NCI-H82 (cell line): ENCODE results near the gene SIGLEC1.

Experiments
- DNase-seq: peaks from one replicate; lab custom pipeline; 2025; lab: John Stamatoyannopoulos, UW

The SIGLEC1 gene

DNA sequence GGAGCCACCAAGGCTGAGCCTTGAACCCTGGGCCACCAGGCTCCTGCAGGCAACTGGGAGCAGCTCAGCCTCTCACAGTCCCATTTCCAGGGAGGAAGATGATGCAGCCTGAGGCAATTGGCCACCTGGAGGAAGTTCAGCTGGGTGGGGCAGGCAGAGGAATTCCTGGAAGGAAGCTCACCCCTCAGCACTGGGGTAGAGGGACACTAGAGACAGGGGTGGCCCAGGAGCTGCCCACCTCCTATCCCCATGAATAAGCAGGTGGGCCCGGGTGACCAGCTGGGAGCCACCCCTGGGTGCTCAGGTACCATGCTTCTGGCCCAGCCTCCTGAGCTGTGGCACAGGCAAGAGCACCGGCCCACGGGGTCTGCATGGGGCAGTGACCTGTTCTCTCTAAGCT is 16.5 kb upstream of the SIGLEC1 start:
- no peak for DNase-seq

DNA sequence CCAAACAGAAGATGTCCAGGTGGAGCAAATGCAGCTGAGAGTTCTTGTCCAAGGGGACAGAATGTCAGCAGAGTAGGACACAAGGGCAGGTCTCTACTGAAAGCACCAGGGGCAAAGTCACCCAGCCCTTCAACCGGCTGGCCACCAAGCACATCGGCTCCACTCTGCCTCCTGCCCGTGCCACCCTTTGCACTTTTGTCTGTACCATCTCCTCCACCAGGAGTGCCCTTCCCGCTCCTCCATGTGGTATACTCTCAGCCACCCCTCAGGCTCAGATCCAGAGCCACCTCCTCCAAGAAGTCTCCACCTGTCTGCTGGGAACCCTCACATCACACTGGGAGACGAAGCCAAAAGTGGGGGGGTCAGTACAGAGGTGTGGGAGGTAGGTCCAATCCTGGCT is 16.0 kb upstream of the SIGLEC1 start:
- no peak for DNase-seq

DNA sequence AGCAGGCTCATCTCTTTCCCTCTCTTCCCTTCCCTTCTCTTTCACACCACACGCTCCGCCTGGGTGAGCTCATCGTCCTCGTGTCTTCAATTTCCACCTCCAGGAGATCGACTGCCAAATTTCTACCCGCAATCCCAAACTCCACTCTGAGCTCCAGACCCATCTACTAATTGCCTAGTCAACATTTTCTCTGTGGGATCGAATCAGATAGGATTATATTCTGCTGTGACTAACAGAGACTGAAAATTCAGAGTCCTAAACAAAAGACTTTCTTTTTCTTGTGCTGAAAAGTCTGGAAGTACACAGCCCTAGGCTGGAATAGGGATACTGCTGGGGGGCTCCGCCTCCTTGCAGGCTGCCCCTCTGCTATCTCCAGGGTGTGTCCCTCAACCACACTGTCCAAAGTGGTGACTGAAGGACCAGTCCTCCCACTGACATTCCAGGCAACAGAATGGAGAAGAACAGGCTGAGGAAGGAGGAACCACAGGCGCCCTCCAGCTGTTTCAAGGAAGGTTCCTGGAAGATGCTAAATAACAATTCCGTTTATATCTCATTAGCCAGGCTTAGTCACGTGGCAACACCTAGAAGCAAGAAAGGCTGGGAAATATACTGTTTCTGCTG is 15.1 kb upstream of the SIGLEC1 start:
- DNase-seq, result peak; percentile 53

DNA sequence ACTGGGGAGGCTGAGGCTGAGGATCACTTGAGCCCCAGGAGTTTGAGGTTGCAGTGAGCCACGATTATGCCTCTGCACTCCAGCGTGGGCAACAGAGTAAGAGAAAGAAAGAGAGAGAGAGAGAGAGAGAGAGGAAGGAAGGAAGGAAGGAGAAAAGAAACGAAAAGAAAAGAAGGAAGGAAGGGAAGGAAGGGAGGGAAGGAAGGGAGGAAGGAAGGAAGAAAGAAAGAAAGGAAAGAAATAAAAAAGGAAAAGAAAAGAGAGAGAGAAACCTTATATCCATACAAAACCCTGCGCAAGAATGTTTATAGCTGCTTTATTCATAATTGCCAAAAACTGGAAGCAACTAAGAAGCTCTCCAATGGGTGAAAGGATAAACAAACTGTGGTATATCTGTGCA is 12.0 kb upstream of the SIGLEC1 start:
- no peak for DNase-seq

DNA sequence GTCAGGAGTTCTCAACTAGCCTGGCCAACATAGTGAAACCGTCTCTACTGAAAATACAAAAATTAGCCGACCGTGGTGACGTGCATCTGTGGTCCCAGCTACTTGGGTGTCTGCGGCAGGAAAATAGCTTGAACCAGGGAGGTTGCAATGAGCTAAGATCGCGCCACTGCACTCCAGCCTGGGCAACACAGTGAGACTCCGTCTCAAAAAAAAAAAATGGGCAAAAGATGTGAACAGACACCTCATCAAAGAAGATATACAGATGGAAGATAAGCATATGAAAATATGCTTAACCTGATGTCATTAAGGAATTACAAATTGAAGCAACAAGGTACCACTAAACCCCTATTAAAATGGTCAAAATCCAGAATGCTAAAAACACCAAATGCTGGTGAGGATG is 10.9 kb upstream of the SIGLEC1 start:
- DNase-seq, result no peak

DNA sequence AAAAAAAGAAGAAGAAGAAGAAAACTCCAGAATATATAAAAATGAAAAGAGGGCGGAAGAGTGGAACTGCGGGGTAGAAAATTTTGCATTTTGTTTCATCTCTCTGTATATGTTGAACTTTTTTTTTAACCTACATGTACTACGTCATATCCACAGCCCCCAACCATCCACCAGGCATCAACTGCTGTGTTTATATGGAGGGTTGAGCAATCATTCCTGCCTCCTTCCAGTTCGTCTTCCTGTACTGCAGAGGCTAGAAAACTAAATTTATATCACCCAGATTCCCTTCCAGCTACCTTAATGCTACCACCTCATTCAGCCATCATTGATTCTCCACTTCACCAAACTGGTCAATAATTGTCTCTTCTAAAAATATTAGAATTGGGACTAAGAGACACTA is 9.5 kb upstream of the SIGLEC1 start:
- no peak for DNase-seq

DNA sequence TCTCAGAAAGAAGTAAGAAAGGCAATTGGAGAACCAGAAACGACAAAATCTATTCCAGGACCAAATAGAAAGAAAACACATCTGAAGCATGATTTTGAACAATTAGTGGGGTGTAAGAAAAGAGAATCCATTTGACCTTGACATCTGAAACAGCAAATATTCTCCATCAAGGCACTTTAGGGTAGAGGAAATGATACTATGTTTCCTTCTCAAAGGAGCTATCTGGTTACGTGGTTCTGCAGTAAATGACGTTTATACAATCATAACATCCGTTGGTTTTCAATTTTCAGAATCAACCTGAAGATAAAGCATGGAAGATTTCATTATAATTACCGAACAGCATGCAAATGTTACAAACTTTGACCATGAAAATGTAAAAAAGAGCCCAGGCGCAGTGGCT is 8.2 kb upstream of the SIGLEC1 start:
- no peak for DNase-seq

DNA sequence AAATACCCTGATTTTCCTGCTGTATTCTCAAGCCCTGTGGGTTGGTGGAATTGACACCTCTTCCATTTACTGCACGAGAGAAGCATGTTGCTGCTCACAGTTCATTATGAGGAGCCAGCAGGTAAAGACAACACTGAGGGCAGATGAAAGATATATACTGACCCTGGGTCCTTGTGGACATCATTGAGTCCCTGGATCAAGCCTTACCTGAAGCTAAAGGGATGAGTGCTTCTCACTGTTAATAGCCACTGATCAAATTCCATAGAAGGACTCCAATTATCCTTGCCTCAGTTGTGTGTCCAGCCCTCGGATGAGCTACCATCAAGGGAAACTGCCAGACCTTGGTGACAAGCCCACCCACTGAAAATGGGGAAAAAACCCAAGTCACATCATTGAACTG is 7.7 kb upstream of the SIGLEC1 start:
- DNase-seq, result no peak

DNA sequence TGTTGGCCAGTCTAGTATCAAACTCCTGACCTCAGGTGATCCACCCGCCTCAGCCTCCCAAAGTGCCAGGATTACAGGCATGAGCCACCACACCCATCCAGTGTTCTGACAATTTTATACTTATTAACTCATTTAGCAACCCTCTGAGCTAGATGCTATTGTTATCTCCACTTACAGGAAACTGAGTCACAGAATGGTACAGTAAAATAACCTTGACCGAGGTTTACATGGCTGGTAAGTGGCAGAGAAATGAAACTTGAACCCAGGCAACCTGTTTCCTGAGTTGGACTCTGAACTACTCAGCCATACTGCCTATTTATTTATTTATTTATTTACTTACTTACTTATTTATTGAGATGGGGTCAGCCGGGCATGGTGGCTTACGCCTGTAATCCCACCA is 6.6 kb upstream of the SIGLEC1 start:
- no peak for DNase-seq

DNA sequence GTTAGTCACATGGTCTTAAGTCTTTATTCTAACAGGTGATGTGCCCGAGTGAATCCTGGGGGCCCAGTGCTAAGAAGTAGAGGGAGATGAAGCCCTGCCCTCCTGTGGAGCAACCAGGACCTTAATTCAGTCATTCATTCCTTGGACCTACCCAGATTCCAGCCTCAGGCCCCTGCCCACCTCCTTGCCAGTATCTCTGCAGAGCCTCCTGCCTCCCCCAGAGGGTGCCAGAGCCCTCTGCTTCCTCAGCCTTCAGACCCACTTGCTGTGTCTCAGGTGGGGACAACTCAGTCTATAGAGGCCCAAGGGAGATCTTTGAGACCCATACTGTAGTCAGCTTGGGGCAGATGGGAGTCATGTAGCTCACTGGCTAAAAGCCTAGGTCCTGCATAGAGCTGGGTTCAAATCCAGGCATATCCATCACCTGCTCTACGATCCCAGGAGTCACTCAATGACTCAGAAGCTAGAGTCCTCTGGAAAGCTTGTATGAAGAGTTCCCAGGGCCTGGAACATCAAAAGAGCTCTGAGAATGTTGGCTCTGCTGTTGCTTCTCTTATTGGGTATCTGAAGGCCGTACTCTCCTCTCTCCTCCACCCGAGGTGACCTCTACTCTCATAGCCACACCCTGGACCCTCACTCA is 3.9 kb upstream of the SIGLEC1 start:
- DNase-seq, result peak; percentile 79

DNA sequence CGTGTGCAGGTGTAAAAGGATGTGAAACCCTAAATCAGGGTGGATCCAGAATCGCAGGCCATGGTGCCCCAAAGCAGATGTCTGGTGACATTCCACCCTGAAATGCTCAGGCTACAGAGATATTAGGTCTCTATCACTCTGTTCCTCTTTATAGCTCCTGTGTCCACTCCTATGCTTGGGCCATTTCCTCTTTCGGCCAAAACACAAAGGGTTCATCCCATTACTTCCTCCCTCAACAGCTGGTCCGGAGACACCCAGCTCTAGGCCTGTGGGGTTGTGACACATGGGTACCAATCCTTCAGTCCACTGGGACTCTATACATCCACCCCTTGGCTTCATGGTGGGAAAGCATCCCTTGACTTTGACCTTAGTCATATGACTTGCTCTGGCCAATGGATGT is 1.7 kb upstream of the SIGLEC1 start:
- no peak for DNase-seq

DNA sequence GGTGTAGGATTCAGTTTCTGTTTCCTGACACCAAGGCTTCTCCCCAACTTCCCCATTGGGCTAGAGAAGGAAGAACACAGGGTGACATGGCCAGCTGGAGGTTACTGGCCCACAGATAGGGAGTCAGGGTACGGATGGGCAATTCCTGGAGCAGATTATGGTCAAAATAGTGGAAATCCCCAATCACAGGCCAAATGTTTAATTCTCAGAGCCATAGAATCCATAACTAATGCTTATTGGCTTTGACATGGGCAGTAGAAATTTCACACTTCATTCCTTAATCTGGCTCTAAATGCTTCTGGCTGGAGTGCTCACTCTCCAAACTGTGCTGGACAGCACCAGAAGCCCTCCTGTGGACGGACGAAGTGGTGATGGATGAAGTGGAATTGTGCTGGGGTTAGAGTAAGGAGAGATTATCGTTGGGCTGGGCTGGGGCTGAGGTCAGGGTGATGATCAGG is 887 bp downstream of the SIGLEC1 start:
- no peak for DNase-seq

DNA sequence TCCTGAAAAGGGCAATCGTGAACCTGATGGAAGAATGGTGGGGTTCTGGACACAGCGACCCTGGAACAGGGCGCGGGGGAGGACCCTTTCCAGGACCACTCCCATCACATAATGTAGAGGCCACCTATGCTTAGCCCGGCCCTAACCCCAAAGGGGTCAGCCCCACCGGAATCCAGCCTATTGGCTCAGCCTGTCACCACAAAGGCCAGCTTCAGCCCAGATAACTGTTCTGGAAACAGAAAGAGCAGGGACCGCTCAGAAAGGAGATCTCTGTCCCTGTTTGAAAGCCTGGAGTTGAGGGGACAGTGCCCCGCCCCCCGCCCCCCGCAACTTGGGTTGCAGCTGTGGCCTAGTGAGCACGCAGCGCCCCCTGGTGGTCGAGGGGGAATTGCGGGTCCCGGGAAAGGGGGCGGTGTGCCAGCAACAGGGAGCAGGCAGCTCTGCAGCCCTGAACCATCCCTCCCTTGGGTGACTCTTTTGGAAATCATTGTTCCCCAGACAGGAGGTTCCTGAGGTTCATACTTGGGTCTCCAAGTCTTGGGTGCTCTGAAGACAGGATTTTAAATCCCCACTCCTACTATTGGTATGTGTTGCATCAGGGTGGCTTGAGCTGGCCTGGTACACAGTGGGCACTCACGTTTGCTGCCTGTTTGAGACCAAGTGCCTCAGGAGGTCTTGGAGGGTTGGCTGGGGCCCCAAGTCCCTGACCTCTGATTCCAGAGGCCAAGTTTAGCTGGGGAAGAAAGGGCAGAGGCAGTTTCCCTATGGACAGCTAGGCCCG is 1.5 kb downstream of the SIGLEC1 start:
- DNase-seq, result peak; percentile 68

DNA sequence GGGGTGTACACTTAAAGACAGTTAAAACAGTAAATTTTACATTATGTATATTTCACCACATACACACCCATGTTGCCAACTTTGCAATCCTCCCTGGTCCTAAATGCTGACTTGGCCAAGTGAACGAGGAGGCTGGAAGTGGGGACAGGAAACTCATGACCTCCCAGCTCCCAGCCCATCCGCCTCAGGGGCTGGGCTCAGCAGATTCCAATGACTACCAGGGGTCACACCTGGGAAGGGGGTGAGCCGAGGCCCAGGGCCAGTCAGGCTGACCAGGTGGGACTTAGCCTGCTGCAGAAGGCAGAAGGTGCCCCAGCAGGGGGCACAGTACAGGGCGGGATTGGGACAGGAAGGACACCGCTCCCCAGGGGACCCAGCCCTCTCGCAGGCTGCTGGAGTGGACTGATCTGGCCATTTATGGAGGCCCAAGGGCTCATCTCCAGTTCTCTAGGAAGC is 2.4 kb downstream of the SIGLEC1 start:
- DNase-seq, result no peak

DNA sequence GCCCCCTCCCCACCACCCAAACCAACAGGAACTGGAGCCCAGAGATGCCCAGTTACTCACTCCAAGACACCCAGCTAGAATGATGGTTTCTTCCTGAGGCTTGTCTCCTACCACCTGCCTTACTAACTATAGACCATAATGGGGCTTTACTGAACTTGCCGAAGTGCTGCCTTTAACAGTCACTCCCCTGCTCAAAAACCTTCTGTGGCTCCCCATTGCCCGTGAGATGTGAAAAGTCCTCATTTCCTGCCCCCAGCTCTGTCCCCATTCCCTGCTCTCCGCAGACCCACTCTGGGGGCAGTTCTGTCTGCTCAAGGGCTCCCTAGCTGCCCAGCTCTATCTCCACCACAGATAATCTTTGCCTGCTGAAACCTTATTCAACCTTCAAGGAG is 4.9 kb downstream of the SIGLEC1 start:
- DNase-seq, result no peak

DNA sequence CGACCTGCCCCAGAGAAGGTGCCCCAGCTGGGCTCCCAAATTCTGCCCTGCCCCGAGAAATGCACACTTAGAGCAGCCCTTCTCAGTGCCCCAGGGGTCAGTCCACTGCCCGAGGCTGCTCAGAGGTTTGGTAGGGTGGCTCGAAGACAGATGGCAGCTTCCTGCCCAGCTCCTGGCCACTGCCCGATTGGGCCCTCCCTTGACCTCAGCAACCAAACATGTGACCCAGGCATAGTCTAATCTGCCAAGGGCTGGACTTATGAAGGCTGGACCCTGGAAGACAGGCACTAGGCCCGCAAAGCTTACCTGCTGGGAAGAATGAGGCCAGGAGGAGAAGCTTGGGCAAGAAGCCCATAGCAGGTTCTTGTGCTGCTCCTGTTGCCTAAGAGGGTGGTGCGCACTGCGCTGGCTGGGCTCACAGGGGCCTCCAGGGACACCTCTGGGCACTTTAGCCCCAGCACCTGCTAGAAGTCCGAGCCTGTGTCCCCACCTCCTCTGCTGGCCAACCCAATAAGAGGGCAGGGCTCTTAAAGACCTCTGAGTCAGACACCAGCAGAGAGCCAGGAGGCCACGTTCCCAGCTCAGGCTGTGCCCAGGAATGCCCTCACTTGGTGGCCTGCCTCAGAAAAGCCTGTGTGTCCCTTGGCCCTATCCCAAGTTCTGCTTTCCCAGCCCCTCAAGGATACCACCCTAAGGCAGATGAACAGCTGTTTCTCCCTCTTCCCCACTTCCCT is 5.5 kb downstream of the SIGLEC1 start:
- no peak for DNase-seq

DNA sequence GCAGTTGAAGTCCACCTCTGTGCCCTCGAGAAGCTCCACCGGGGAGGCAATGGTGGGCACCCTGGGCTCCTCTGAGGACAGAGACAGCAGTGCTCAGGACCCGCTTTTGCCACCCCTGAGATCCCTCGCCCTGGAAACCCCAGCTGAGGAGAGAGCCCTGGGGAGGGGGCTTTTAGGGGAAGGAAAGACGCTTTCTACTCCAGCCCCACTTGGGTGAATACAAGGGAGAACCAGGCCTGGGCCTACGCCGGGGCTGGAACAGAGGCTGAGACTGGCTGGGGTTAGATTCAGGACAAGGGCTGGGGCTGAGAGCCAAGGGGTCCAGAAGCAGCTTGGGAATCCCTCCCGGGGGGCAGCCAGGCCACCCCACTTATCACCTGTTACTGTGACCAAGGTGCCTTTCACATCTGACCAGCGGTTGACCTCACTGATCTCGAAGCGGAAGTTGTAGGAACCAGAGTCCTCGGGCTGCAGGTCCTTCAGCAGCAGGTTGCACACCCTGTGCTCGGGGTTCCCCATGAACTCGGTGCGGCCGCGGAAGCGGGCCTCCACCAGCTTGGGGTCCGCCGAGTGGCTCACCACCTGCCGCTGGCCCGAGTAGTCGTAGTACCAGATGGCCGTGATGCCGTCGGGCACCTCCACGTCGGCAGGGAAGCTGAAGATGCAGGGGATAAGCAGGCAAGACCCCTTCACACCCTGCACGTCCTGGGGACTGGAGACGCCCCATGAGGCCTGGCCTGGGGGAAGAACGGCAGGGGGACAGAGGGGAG is 6.2 kb downstream of the SIGLEC1 start:
- DNase-seq, result no peak

DNA sequence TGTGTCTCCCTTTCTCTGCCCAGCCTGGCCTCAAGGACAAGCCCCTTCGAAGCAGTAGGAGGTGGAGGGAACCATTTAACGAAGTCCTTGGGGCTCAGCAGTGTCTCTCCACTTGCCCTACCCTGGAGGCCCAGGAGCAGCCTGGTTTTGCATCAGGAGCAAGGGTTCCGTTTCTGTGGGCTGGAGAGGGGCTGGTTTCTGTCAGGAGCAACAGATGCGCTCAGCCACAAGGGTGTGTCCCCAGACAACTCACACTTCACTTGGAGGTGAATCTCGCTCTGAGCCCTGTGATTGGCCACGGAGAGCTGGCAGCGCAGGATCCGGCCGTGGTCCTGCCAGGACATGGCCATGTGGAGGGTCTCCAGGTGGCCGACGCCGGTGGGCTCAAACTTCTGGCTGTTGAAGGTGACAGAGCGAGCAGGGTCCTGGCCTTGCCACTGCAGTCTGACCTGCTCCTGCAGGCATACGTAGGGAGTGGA is 6.9 kb downstream of the SIGLEC1 start:
- no peak for DNase-seq

DNA sequence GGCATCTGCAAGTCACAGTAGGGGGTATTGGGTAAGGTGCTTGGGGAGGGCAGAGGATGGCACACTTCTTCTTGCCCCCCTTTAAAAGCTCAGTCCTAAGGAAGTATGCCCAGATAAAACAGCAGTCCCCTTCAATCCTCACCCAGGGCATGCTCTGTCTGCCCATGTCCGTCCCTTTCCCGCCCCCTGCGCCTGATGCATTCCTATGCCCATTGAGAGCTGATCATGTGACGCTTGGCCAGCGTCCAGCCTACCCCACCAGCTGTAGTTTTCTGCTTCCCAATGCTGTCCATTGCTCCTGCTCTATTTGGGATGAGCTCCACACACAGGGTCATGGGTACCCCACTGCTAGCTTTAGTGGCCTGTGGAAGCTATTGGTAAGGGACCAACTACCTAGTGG is 8.3 kb downstream of the SIGLEC1 start:
- no peak for DNase-seq

DNA sequence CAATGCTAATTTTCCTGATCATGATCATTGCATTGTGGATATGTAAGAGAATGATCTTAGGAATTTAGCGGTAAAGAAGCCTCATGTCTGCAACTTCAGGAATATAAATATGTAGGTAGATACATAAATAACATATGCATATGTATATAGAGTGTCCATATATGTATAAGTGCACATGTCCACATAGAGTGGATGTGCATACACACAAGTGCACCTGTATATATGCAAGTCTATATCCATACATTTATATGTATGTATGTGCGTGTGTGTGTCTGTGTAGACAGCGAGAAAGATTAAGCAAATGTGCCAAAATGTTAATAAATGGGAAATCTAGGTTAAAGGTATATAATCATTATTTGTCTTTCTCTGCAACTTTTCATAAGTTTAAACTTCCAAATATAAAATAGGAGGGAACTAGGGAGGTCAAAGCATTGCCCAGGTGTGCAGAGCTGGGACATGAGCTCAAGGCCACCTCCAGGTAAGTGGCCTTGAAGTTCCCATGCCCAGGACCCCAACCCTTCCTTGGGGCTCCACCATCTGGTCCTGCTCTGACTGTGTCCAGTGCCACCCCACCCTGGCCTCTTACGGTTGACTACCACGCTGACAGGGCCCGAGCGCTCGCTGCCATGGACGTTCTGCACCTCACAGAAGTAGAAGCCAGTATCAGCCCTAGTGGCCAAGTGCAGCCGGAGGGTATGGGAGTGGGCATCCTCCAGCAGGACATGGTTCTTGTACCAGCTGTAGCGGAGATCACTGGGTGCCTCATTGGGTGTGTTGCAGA is 9.6 kb downstream of the SIGLEC1 start:
- no peak for DNase-seq
